CD4-positive, alpha-beta T cell treated with Interferon alpha-2 for 1 hour (primary cell): ENCODE measurements around the gene TMEM156.

ENCODE experiments used
- DNase-seq, 2 donors: peaks; one replicate each; pipeline ENCODE4 v3.0.0-alpha.2; 2020 to 2022

TMEM156 gene

DNA sequence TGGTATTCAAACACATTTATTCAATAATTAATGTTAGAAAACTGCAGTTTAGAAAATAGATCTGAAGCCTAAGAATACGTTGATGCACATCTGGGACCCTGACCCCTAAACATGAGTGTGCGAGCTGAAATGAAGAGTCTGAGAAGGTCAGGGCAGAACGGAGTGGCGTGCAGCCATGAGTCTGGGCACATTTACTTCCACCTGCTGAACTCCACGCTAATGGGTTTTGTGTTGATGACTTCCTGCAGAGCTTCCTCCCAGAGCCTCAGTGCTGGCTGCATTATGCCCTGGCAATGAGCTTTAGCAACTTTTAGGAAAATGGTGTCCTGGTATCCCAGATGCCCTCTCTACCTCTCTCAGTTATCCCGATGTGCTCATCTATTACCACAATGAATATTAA is 111.5 kb downstream of the TMEM156 start:
- DNase-seq, result no peak

DNA sequence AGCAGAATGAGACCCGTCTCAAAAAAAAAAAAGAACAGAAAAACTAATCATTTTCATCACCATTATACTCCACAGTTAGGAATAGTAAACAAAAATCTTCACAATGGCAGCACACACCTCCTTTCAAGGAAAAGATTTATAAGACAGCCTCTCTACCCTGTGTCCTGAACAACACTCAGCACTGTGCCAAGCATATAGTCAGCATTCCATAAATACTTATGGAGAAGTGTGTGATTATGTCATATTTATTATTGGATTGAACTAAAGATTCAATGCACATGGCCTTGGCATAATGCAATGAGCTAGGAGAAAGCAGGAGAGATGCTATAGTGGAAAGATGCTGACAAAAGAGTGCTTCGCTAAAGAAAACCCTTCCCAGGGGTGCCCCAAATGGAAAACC is 112.0 kb downstream of the TMEM156 start:
- no peak for DNase-seq

DNA sequence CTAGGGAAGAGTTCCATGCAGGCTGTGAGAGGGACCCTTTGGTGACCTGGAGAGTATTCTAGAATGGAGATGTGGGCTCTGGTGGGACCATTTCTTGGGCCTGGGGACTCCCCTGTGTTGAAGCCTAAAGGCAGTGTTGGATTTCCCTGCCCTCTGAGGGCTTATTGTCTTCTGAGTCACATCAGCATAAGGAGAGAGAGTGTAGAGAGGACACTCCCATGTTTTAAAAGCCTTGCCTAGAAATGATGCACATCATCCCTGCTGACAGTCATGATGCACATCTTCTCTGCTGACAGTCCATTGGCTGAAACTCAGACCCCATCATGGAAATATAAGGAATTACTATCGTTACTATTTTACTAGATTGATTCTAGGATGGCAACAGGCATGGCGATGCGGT is 112.7 kb downstream of the TMEM156 start:
- no peak for DNase-seq

DNA sequence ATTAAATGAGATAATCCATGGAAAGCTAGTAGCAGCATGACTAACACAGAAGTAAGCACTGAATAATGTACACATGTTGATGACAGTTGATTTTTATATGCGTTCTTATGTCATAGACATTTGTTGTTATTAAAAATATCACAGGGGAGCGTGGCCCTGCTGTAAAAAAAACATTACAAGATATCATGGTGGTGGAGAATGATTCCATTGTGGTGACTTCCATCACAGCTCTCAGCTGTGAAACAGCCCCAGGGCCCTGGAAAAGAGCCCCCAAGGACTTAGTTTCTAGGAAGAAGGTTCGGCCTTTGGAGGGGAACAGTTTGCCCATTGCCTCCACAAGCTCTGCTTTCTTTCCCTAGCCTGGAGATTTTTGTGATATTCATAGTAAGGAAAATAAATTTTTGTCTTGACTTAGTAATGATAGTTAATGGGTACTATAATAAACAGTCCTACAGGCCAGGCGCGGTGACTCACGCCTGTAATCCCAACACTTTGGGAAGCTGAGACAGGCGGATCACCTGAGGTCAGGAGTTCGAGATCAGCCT is 114.7 kb downstream of the TMEM156 start:
- no peak for DNase-seq
